Activated CD8-positive, alpha-beta memory T cell treated with anti-CD3 and anti-CD28 coated beads for 4 hours (primary cell): ENCODE results near the gene ULBP1.
"Not testable (repeated sequence)": the region's sequence is repeated elsewhere in the genome, so short reads cannot be mapped to it uniquely, and the experiment has no call there.

ENCODE experiments used
- DNase-seq, 2 donors: peaks; one replicate each; pipeline ENCODE4 v3.0.0-alpha.2; 2020; ENCODE audit warnings: low read depth in 2 of 2

Gene ULBP1, protein sequence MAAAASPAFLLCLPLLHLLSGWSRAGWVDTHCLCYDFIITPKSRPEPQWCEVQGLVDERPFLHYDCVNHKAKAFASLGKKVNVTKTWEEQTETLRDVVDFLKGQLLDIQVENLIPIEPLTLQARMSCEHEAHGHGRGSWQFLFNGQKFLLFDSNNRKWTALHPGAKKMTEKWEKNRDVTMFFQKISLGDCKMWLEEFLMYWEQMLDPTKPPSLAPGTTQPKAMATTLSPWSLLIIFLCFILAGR

DNA sequence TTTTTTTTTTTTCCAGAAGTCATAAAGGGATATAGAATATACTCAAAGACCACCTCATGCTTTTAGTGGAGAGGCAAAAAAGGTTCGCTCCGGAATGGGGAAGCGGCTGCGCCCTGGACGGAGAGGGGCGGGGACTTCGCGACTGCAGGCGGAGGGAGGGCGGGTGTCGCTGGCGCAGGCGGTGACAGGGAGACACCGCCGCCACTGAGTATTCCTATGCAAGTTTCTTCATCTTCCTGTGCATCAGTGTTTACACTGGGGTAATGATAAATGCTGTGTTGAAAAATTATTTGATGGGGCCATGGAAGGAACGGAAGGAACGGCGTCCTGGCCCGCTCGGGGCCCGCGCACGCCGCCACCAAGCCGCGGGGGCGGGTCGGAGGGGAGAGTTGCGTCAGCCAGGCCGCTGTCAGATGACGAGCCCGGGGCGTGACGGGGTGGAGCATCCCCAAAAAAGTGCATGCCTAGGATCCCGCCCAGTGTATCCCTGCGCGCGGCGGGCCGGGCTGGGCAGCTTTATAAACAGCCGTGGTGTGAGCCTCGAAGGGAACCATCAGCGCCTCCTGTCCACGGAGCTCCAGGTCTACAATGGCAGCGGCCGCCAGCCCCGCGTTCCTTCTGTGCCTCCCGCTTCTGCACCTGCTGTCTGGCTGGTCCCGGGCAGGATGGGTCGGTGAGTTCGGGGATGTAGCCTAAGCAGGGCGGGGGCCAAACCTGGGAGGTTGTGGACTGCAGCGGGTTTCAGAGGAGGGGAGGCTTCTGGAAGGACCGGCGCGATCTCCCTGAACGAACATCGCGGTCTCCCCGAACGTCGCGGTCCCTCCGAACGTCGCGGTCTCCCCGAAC lies at the start of gene ULBP1:
Gene ULBP1, plus strand, starts transcription at position 482 of the 846 bp plus-strand sequence. Its CDS starts 107 bp downstream, at position 589.
- peak in 1 of 2 donors; percentile 58 for DNase-seq

DNA sequence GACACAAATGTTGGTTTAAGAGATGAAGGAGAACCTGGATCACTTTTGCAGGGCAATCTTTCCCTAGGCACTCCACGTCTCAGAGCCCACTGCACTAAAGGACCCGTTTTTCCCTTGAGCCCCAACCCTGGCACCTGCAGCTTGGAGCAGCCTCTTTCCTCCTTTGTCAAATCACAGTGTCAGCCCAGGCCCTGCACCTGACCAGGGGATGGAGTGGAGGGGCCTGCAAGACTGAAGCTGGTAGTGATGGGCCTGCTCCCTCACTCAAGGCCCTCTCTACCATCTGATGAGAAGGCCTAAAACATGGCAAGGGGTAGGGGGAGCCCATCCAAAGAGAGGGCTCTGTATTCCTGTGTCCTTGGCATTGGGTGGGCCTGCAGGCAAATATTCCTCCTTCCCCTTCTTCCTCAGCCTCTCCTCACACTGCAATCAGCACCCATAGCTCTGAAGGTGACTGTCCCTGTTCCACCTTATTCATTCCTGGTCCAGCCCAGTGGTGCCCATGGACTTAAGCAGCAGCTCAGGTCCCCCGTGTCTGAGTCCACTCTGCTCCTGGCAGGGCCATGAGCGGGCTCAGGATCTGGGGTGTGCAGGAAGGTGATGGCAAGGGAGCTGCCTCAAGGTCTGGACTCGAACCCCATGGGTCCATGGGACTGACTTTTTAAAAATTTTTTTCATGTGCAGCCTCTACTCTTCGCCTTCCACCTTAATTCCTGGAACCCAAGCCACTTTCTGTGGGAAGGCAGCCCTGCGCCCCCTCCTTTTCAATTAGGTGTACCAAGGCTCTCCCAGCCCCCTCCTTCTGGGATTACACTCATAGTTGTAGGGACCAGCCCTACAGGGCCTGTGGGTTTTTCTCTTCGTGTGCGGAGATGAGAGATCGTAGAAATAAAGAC lies 47.5 kb upstream of the ULBP1 start:
- no peak for DNase-seq

DNA sequence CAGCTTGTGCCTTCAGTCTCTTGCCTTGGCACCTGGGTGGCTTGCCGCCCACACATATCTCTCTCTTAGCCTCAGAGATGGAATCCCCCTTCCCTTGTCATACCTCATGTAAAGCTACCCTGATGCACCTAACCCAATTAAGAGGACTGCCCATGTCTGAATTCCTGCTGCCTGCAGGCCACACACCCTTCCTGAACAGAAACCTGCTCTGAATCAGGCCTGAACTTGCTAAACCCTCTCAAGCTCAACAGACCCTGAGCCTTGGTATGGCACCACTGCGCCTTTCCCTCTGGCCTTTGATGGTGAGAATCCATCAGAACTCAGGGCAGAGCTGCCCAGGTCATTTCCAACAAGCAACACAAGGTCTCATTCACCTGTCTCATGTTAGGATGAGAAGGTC lies 46.1 kb upstream of the ULBP1 start:
- DNase-seq = no peak

DNA sequence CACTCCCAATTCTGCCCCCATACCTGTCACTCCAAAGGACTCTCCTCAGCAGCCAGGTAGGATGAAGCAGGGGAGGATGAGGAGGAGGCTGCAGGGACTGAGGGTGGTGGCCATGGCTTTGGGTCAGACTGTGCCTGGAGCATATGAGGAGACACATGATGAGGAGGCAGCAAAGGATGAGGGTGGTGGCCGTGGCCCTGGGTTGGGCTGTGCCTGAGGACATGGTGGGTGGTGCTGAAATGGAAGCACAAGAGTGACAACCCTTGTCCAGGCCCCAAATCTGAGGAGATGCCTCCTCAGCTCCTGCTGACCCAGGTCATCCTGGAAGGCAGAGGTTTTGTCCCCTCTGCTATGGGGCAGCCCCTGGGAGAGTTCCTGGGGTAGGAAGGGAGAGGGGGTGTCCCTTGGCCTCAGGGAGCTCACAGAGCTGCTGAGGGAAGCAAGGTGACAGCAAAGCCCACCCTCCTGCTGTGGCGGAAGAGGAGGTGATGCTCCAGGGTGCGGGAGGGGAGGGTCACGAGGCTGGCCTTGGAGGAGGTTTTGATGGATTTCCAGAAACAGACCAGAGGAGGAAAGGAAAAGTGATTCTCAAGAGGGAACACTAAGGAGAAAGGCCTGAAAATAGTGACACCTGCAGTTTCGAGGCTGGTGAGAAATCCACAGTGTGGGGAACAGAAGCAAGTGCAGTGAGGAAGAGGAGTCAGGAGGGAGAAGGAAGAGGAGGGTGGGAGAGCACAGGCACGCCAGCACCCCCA lies 45.4 kb upstream of the ULBP1 start:
- DNase-seq = no peak

DNA sequence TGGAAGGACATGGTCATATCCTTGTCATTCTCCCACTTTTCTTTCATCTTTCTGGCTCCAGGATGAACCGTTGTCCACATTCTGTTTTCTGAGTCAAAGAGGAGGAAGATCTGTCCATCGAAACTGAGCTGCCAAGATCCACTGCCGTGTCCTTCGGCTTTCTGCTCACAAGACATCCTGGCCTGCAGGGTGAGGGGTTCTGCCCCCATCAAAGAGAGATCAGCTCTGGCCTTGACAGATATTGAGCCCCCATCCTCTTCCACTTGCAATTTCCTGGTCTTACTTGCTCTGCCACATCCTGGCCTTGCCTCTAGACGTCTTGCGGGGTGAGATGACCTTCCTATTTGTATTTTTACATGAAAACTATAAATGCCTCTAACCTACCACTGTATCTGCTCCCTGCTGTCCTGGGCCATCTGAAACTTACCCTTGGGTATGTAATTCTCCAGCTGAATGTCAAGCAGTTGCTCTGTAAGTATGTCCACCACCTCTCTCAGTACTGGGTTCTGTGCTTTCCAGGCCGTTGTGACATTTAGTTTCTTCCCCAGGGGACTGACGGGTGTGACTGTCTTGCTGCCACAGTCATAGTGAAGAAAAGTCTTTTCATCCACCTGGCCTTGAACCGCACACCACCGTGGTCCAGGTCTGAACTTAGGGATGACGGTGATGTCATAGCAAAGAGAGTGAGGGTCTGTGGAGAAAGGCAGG lies 44.5 kb upstream of the ULBP1 start:
- not testable (repeated sequence) for DNase-seq

DNA sequence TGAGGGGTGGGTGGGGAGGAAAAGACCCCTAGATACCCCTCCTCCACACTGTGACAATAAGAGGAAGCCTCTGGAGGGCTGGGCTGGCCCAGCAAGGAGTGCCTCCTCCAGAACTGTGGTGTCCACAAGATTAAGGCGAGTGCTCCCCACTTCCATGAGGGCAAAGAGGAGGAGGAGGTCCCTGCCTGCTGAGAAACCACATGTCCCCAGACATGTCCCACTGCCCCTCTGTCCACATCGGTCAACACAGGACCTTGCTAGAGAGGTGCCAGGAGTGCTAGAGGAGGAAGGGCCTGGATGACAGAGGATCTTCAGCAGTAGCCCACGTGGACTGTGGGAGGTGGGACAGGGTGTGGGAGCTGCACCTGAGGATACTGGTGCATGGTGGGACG lies 43.9 kb upstream of the ULBP1 start:
- no peak for DNase-seq

DNA sequence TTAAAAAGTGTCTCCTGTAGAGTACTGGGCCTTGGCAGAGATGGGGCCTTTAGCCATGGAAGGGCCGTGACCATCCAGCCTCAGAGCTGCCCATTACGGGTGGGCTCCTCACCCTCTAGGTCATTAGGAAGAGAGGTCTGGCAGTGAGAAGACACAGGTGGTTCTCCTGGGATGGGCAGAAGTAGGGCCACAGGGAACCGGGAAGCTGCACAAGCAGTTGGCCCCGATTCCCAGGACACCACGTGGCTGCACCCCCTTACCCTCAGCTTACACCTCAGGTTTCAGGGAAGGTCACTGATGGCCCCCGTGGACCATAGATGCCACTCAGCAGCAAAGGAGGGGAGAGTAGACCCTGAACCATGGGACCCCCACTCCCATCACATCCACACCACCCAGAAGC lies 42.4 kb upstream of the ULBP1 start:
- no peak for DNase-seq

DNA sequence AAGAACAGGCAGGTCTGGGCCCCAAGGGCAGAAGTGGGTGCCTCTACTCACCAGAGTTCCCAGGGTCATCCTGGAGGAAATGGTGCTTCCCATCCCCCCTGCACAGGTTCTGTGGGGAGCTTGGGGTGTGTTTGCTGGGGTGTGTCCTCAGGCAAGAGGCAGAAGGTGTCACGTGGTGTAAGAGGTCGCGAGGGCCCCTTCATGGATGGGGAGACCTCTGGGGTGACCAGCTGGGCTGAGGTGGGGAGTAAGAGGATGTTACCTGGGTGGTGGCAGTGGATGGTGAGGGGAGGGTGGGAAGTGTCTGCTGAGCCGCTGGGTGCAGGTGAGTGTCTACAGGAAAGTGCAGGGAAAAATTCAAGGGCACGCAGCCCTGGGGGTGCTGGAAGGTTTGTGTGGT lies 41.7 kb upstream of the ULBP1 start:
- DNase-seq = not testable (repeated sequence)

DNA sequence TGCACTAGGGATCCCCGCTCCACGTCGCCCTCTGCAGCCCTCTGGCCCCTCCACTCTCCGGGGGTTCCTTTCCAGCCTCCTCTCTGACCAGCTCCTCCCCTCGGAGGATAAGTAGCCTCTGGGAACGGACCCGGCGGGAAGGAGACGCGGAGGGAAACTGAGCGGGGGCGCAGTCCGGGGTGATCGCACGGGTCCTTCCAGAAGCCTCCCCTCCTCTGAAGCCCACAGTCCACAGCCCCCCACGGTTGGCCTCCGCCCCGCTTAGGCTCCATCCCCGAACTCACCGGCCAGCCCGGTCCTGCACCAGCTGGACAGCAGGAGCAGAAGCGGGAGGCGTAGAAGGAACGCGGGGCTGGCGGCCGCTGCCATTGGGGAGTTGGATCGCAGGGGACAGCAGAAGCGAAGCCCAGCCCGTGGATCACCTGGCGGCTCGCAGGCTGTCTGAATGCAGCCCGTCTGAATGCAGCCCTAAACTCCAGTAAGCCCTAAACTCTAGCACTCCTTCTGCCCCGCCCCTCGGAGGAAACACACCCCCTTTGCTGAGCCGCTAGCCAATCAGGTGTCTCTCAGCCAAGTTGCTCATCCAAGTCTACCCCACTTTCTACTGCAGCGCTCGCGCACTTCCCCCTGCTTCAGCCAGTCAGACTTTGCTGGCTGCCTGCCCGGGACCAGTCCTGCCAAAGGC lies 41.0 kb upstream of the ULBP1 start, which contains the start of gene RAET1G:
Gene RAET1G, minus strand, starts transcription at position 480 of the 685 bp plus-strand sequence. Its CDS starts 111 bp downstream, at position 369.
- DNase-seq = peak; percentile 55 to 65

DNA sequence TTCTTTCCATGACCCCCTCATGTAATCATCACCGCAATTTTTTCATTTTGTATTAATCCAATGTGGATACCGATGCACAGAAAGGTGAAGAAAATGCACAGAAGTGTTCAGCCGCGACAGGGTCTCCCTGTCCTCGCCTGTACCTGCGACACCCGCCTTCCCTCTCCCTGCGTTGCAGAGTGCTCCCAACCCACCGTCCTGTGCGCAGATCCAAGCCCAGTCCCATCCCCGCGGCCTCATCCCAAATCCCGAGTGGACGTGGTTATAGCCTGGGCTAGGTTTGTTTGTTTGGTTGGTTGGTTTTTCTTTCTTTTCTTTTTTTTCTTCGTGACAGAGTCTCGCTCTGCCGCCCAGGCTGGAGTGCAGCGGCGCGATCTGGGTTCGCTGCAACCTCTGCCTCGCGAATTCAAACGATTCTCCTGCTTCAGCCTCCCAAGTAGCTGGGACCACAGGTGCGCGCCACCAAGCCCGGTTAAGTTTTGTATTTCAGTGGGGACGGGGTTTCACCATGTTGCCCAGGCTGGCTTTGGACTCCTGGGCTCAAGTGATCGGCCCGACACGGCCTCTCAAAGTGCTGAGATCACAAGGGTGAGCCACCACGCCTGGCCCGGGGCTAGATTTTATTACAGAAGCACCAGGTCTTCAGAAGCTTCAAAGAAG lies 40.3 kb upstream of the ULBP1 start:
- DNase-seq = no peak

DNA sequence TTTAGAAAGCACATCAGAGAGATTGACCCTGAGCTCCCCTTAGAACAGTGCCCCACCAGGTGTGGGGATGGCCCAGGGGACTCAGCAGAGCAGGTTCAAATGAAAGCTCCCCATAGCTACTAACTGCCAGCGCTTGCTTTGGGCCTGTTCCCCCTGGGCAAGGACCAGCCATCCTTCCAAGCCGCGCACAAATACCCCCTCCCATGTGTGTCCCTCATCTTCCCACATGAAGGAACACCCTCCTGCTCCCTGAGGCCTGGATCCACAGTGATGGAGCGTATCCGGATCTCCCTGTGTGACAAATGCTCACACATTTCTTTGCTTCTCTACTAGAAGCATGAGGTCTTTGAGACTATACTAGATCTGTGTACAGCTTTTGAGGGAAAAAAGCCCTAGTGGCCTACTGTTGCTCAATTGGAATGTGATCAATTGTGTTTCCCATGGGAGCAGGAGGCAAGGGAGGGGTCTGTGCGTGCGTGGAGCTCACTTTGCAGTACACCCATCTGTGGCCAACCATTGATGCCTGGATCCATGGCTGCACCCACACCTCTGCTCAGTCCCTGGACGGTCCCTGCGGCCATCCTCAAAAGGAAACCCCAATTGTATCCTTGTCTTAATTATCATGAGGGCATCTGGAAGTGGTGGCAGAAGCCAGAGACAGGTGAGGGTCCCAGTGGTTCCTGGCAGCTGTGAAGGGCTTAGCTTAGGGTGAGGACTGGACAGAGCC lies 39.4 kb upstream of the ULBP1 start:
- no peak for DNase-seq

DNA sequence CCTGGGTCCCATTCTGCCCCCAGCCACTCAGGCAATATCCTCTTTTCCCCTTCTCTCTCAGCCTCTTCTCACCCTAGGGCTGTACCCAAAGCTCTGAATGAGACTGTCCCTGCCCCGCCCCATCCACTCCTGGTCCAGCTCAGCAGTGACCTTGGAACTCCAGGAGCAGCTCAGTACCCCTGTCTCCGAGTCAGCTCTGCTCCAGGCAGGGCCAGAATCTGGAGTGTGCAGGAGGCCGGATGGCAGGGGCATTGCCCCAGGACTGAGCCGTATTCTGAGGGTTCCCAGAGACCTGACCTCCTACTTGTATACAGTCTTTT lies 38.9 kb upstream of the ULBP1 start:
- DNase-seq = no peak

DNA sequence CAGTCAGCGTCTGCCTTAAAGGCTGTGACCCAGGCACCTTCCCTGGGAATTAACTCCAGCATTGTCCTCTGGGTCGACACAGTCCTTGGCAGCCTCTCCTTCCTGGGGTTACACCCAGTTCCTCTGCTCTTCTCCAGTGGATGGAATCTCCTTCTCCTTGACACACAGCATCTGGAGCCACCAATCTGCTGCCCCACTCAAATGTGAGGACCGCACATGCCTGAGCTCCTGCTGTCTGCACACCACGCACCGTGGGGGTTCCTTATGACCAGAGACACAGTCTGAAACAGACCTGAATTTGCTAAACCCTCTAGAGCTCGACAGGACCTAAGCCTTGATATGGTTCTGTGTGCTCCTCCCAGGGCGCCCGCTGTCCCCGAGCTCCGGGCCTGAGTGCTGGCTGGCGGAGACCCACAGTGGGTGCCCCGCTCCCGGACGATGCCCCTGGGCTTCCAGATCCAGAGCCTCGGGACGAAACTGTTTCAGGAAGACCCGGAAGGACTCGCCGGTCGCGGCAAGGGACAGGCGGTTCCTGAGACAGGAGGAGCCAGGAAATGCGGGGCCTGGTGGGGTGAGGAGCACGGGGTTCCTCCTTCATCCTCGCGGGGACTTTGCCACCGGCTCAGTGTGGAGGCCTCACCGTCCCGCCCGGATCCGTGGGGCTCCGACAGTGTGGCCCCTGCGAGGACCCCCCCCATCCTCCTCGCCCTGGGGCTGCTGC lies 38.3 kb upstream of the ULBP1 start:
- DNase-seq = no peak

DNA sequence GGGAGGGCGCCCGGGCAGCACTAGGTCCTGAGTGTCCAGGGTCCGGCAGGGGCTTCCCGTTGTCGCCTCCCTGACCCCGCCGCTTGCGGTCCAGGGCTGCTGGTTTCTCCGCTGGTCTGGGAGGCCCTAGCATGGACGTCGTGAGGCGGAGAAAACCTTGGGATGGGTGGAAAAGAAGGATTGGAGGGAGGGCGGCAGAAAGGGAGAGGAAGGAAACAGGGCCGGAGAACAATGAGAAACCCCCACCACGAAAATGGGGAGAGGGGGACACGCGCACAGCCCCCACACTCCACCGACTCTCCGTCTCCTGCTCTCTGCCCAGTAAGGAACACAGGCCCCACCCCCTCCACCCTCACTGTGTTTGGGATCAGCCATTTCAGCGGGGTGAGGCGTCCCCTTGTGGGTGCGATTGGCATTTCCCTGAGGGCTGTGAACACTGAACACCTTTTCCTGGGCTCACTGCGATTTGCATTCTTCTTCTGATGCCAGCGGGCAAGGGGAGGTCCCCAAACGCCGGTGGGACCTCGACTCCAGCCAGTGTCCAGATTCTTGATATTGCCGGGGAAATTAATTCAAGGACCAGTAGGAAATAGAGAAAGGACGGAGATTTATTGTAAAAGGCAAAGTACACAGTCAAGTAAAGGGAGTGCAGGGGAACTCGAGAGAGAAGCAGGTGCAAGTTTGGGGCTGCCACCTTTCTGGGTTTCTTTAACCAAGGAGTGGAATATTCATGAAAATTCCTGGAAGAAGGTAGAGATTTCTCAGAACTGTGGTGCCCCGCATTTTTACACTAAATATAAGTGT lies 37.6 kb upstream of the ULBP1 start:
- DNase-seq = peak; percentile 36 to 39

DNA sequence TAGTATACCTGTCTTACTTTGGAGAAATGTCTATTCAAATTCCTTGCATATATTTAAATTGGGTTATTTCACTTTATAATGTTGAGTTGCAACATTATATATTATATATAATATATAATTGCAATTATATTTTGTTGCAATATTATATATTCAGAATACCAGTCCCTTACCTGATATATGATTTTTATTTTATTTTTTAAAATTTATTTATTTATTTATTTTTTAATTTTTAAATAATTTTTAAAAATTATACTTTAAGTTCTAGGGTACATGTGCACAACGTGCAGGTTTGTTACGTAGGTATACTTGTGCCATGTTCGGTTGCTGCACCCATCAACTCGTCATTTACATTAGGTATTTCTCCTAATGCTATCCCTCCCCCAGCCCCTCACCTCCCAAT lies 36.7 kb upstream of the ULBP1 start:
- DNase-seq = not testable (repeated sequence)

DNA sequence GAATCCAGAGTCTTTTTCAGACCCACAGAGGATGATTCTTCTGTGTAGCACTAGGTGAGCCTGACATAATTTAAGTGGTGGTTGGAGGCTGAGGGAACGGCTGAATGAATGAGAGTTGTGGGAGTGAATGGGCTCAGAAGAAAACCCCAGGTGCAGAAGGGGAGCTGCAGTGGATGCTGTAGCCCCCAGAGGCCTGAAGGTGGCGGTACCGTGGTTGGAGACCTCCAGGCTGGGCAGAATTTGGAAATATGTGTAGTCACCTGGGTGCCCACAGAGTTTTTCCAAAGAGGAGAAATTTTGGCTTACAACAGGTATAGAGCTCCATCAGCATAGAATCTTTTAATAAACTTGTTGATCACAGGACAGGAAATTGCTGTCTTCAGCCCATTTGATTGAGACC lies 34.3 kb upstream of the ULBP1 start:
- no peak for DNase-seq

DNA sequence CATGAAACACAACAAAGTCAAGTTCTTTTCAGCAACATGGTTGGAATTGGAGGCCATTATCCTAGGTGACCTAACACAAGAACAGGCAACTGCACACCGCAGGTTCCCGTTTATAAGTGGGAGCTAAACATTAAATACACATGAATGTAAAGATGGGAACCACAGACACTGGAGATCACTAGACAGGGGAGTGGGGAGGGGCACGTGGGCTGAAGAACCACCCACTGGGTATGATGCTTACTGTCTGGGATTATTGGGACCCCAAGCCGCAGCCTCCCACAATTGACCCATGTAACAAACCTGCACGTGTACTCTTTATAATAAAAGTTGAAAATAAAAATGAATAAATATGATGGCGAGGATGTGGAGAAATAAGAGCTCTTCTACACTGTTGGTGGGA lies 32.2 kb upstream of the ULBP1 start:
- DNase-seq = no peak

DNA sequence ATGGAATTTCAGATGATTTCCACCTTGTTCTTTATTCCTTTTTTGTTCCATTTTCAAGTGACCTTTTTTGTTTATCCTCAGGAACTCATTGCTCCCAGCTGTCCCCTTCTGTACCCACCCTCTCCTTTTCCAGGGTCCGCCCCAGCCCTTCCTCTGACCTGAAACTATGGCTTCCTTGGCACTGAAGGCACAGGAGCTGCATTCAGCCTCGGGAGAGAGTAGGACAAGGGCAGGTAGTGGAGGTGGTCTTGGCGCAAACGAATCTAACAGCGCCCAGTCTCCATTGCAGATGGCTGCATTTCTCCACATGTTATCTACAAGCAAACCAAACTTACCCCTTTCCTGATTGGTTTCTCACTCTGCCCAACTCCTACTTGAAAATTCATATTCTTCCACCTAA lies 30.7 kb upstream of the ULBP1 start:
- no peak for DNase-seq
